Measurements from ENCODE around the gene OLFML2A. TPM values are rescaled to one million over a fixed set of nuclear protein-coding genes. Genes with fewer than 3 reads are reported as not detected.
A peak's percentile ranks its signal among the peaks of the same experiment; 100 is the strongest.

The OLFML2A gene
- total and polyA plus RNA-seq, 2 experiments from 2014 or later, result 0.11 to 0.14 TPM

- Histone ChIP-seq H3K4me3 (no peak overlapping the region), H3K9me3 (ENCODE audit: low read depth) (no peaks in the 10 kb centered on the region), H2AFZ (no peak overlapping the region), H4K20me1 (ENCODE audit: insufficient read depth) (no peaks in the 10 kb centered on the region), H3K79me2 (ENCODE audit: insufficient read depth) (no peaks in the 10 kb centered on the region), H3K27me3 (replicated peaks; ENCODE audit: insufficient read depth) (no peaks in the 10 kb centered on the region), H3K9ac (no peak overlapping the region), H3F3A (ENCODE audit: insufficient read depth) (peaks cover 19% of the 10 kb centered on the region), H3K36me3 (ENCODE audit: low read depth) (no peaks in the 10 kb centered on the region), H3K27ac (0 out of 2 replicates have a peak overlapping the region, but pooled peaks have one; percentile 1), H3K9me2 (ENCODE audit: insufficient read depth) (no peaks in the 10 kb centered on the region), H3K4me2 (ENCODE audit: unreplicated experiment) (no peak overlapping the region), H3K4me1 (ENCODE audit: insufficient read depth) (peaks cover 27% of the 10 kb centered on the region)
- in situ Hi-C loops (cut with MboI), result no loop called here
- no peak for TF ChIP-seq EZH2phosphoT487 (IDR thresholded peaks at IDR 0.05; ENCODE audit: insufficient read depth, low read depth)
- no peak for TF ChIP-seq EZH2 (IDR thresholded peaks at IDR 0.05; ENCODE audit: insufficient read depth, poor library complexity, severe bottlenecking)
- DNase-seq, result no peak
- WGBS, 2 experiments (ENCODE audit: low coverage in 1 of 2, low lambda C conversion rate in 2 of 2, missing lambda C conversion rate in 2 of 2), result 85 to 88% methylated on average over 11 of the region's 11 CpGs
Measured at GRCh38 chr9:124813501-124814163, 36.7 kb downstream of the OLFML2A start.

- in situ Hi-C loops (cut with MboI), result no loop called here
- no peaks in the 10 kb centered on the region for H3K9me3 ChIP-seq (ENCODE audit: low read depth)
- 81 to 85% methylated on average over 5 of the region's 5 CpGs for WGBS, 2 experiments (ENCODE audit: low coverage in 1 of 2, low lambda C conversion rate in 2 of 2, missing lambda C conversion rate in 2 of 2)
- no peaks in the 10 kb centered on the region for H3K27me3 ChIP-seq (replicated peaks; ENCODE audit: insufficient read depth)
- no peak overlapping the region for H3K27ac ChIP-seq
- H3K4me3 ChIP-seq, result no peak overlapping the region
- no peak overlapping the region for H3K4me2 ChIP-seq (ENCODE audit: unreplicated experiment)
- no peak overlapping the region for H3K9ac ChIP-seq
- TF ChIP-seq EZH2phosphoT487 (IDR thresholded peaks at IDR 0.05; ENCODE audit: insufficient read depth, low read depth) (no peak), EZH2 (IDR thresholded peaks at IDR 0.05; ENCODE audit: insufficient read depth, poor library complexity, severe bottlenecking) (no peak)
- no peak for DNase-seq
- H3K36me3 ChIP-seq (ENCODE audit: low read depth), result no peaks in the 10 kb centered on the region
- H3K9me2 ChIP-seq (ENCODE audit: insufficient read depth), result no peaks in the 10 kb centered on the region
- no peaks in the 10 kb centered on the region for H4K20me1 ChIP-seq (ENCODE audit: insufficient read depth)
- no peaks in the 10 kb centered on the region for H3K79me2 ChIP-seq (ENCODE audit: insufficient read depth)
- H3F3A ChIP-seq (ENCODE audit: insufficient read depth), result peaks cover 22% of the 10 kb centered on the region
- peaks cover 30% of the 10 kb centered on the region for H3K4me1 ChIP-seq (ENCODE audit: insufficient read depth)
- H2AFZ ChIP-seq, result no peak overlapping the region
Measured at GRCh38 chr9:124814164-124814535, 37.2 kb downstream of the OLFML2A start.

- WGBS, 2 experiments (ENCODE audit: low coverage in 1 of 2, low lambda C conversion rate in 2 of 2, missing lambda C conversion rate in 2 of 2), result 84 to 93% methylated on average over 5 of the region's 5 CpGs
- TF ChIP-seq EZH2phosphoT487 (IDR thresholded peaks at IDR 0.05; ENCODE audit: insufficient read depth, low read depth) (no peak), EZH2 (IDR thresholded peaks at IDR 0.05; ENCODE audit: insufficient read depth, poor library complexity, severe bottlenecking) (no peak)
- H3K4me2 ChIP-seq (ENCODE audit: unreplicated experiment), result no peak overlapping the region
- H4K20me1 ChIP-seq (ENCODE audit: insufficient read depth), result no peaks in the 10 kb centered on the region
- H3K79me2 ChIP-seq (ENCODE audit: insufficient read depth), result no peaks in the 10 kb centered on the region
- in situ Hi-C loops (cut with MboI), result no loop called here
- no peak overlapping the region for H3K27ac ChIP-seq
- H3K4me1 ChIP-seq (ENCODE audit: insufficient read depth), result peaks cover 27% of the 10 kb centered on the region
- H3K9me3 ChIP-seq (ENCODE audit: low read depth), result no peaks in the 10 kb centered on the region
- DNase-seq, result no peak
- no peak overlapping the region for H3K9ac ChIP-seq
- no peaks in the 10 kb centered on the region for H3K36me3 ChIP-seq (ENCODE audit: low read depth)
- no peak overlapping the region for H3K4me3 ChIP-seq
- peaks cover 22% of the 10 kb centered on the region for H3F3A ChIP-seq (ENCODE audit: insufficient read depth)
- H2AFZ ChIP-seq, result no peak overlapping the region
- no peaks in the 10 kb centered on the region for H3K9me2 ChIP-seq (ENCODE audit: insufficient read depth)
- H3K27me3 ChIP-seq (replicated peaks; ENCODE audit: insufficient read depth), result no peaks in the 10 kb centered on the region
Measured at GRCh38 chr9:124815601-124816000, 38.7 kb downstream of the OLFML2A start.

GRCh38 chr9:124818431-124819281 lies 41.7 kb downstream of the OLFML2A start:
- H3K9ac ChIP-seq, result no peak overlapping the region
- no peak overlapping the region for H2AFZ ChIP-seq
- in situ Hi-C loops (cut with MboI), result no loop called here

More at GRCh38 chr9:124818431-124819281, 41.7 kb downstream of the OLFML2A start:
- Histone ChIP-seq H3K4me3 (no peak overlapping the region), H3K9me2 (ENCODE audit: insufficient read depth) (no peaks in the 10 kb centered on the region), H3K4me2 (ENCODE audit: unreplicated experiment) (no peak overlapping the region), H3F3A (ENCODE audit: insufficient read depth) (peaks cover 4% of the 10 kb centered on the region), H3K27ac (no peak overlapping the region), H3K9me3 (ENCODE audit: low read depth) (no peaks in the 10 kb centered on the region), H3K79me2 (ENCODE audit: insufficient read depth) (no peaks in the 10 kb centered on the region), H4K20me1 (ENCODE audit: insufficient read depth) (no peaks in the 10 kb centered on the region), H3K36me3 (ENCODE audit: low read depth) (no peaks in the 10 kb centered on the region), H3K4me1 (ENCODE audit: insufficient read depth) (peaks cover 3% of the 10 kb centered on the region; the same call in 1 of the 2 replicates), H3K27me3 (replicated peaks; ENCODE audit: insufficient read depth) (no peaks in the 10 kb centered on the region)
- DNase-seq, result peak; percentile 69
- WGBS, 2 experiments (ENCODE audit: low coverage in 1 of 2, low lambda C conversion rate in 2 of 2, missing lambda C conversion rate in 2 of 2), result 39 to 41% methylated on average over 18 of the region's 18 CpGs
- TF ChIP-seq EZH2 (IDR thresholded peaks at IDR 0.05; ENCODE audit: insufficient read depth, poor library complexity, severe bottlenecking), result no peak
- TF ChIP-seq EZH2phosphoT487 (IDR thresholded peaks at IDR 0.05; ENCODE audit: insufficient read depth, low read depth), result no peak
